ENCODE measurements around the gene RPRD2. TPM values are rescaled to one million over a fixed set of nuclear protein-coding genes. Genes with fewer than 3 reads are reported as not detected.
"Not testable (repeated sequence)": the region's sequence is repeated elsewhere in the genome, so short reads cannot be mapped to it uniquely, and the experiment has no call there.

RPRD2 gene
- total RNA-seq (10 to 100 TPM; 16.2 to 26.7 (median 21.2) TPM), polyA plus RNA-seq (10 to 100 TPM in 1 of 3 donors, 1 to 10 TPM in 2; 4.2 to 12.4 (median 5.5) TPM)

GRCh38 chr1:150363426-150364230 lies at the start of gene RPRD2:
RPRD2 (plus strand) TSS chr1:150364147; CDS start chr1:150364715, 568 bp downstream.
- TF ChIP-seq POLR2A (IDR thresholded peaks at IDR 0.05) (peak; percentile 57 to 70), POLR2AphosphoS5 (IDR thresholded peaks at IDR 0.05) (peak; percentile 86 to 96 (median 88)), EP300 (IDR thresholded peaks at IDR 0.05) (peak in 2 of 4 donors; percentile 32 to 40)
- TF ChIP-seq, protein P1, sequence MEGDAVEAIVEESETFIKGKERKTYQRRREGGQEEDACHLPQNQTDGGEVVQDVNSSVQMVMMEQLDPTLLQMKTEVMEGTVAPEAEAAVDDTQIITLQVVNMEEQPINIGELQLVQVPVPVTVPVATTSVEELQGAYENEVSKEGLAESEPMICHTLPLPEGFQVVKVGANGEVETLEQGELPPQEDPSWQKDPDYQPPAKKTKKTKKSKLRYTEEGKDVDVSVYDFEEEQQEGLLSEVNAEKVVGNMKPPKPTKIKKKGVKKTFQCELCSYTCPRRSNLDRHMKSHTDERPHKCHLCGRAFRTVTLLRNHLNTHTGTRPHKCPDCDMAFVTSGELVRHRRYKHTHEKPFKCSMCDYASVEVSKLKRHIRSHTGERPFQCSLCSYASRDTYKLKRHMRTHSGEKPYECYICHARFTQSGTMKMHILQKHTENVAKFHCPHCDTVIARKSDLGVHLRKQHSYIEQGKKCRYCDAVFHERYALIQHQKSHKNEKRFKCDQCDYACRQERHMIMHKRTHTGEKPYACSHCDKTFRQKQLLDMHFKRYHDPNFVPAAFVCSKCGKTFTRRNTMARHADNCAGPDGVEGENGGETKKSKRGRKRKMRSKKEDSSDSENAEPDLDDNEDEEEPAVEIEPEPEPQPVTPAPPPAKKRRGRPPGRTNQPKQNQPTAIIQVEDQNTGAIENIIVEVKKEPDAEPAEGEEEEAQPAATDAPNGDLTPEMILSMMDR (IDR thresholded peaks at IDR 0.05), result no peak
- DNase-seq, result peak; percentile 100
- Histone ChIP-seq H3K27me3 (no peaks in the 10 kb centered on the region), H3K9me3 (no peaks in the 10 kb centered on the region), H3K4me3 (peak within 1 kb of the TSS; percentile 62 to 80 (median 70)), H3K36me3 (no peaks in the 10 kb centered on the region), H3K4me1 (peaks cover 0 to 30% (median 15%) of the 10 kb centered on the region in 4 donors), H3K27ac (peak within 1 kb of the TSS; percentile 90 to 98 (median 97))
- intact Hi-C loops (cut with DNase I), result loop anchor here (1.0 to 5.0 kb wide), 3 partner anchors 70 to 154 kb away; partner anchors contain the start of genes CIART, FALEC and MRPS21
- WGBS, 2 donors, result 1% methylated on average over 36 of the region's 36 CpGs

GRCh38 chr1:150314691-150315090 lies 49.3 kb upstream of the RPRD2 start:
- DNase-seq; H3K4me1 ChIP-seq; H3K27ac ChIP-seq; H3K4me3 ChIP-seq; intact Hi-C loops (cut with DNase I); H3K27me3 ChIP-seq; H3K36me3 ChIP-seq; H3K9me3 ChIP-seq: not testable (repeated sequence)
- WGBS, 2 donors, result 94 to 98% methylated on average over 4 of the region's 4 CpGs

DNA sequence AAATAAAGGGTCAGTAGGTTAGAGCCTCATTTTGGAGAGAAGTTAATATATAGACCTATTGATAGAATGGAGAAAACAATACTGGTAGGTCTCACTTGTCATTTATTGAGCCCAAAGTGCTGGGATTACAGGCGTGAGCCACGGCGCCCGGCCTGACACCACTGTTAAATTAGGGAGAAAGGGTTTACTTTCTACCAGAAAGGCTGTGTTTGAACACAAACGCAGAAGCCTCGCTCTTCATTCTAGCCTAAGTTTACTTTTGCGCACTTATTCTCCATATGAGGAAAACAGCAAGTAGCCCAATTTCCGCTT lies 43.3 kb upstream of the RPRD2 start:
- Histone ChIP-seq H3K36me3 (peaks cover 5 to 13% (median 9%) of the 10 kb centered on the region in 4 donors), H3K27me3 (no peaks in the 10 kb centered on the region), H3K27ac (peak overlapping the region; percentile 86 to 91 (median 88)), H3K4me3 (peak overlapping the region; percentile 68 to 86 (median 78)), H3K9me3 (no peaks in the 10 kb centered on the region), H3K4me1 (peaks cover 0 to 22% (median 14%) of the 10 kb centered on the region in 4 donors)
- no peak for DNase-seq
- no peak for TF ChIP-seq POLR2A (IDR thresholded peaks at IDR 0.05)
- TF ChIP-seq EP300 (IDR thresholded peaks at IDR 0.05), result no peak
- no peak for TF ChIP-seq POLR2AphosphoS5 (IDR thresholded peaks at IDR 0.05)
- TF ChIP-seq, protein P1 (IDR thresholded peaks at IDR 0.05), result no peak
- 68 to 85% methylated on average over 8 of the region's 8 CpGs for WGBS, 2 donors
- intact Hi-C loops (cut with DNase I), result loop anchor here (5.0 kb wide), 2 partner anchors 38 to 63 kb away; partner anchors contain the start of genes CA14 and CIART

- 0 to 1% methylated on average over 9 of the region's 9 CpGs for WGBS, 2 donors
- intact Hi-C loops (cut with DNase I), result loop anchor here (5.0 kb wide), 2 partner anchors 39 to 64 kb away; partner anchors contain the start of genes CA14 and CIART
- no peaks in the 10 kb centered on the region for H3K9me3 ChIP-seq
- TF ChIP-seq POLR2AphosphoS5 (IDR thresholded peaks at IDR 0.05) (no peak), POLR2A (IDR thresholded peaks at IDR 0.05) (no peak), EP300 (IDR thresholded peaks at IDR 0.05) (no peak)
- TF ChIP-seq, protein P1 (IDR thresholded peaks at IDR 0.05), result no peak
- H3K27ac ChIP-seq, result peak overlapping the region; percentile 86 to 91 (median 88)
- peak overlapping the region; percentile 68 to 86 (median 78) for H3K4me3 ChIP-seq
- DNase-seq, result no peak
- H3K36me3 ChIP-seq, result peaks cover 7 to 25% (median 17%) of the 10 kb centered on the region in 4 donors
- no peaks in the 10 kb centered on the region for H3K27me3 ChIP-seq
- H3K4me1 ChIP-seq, result peaks cover 0 to 22% (median 14%) of the 10 kb centered on the region in 4 donors
Measured at GRCh38 chr1:150321826-150322166, 42.2 kb upstream of the RPRD2 start.

- 74 to 89% methylated on average over 3 of the region's 3 CpGs for WGBS, 2 donors
- H3K9me3 ChIP-seq, result no peaks in the 10 kb centered on the region
Measured at GRCh38 chr1:150322310-150322709, 41.6 kb upstream of the RPRD2 start.

More at GRCh38 chr1:150322310-150322709, 41.6 kb upstream of the RPRD2 start:
- Histone ChIP-seq H3K36me3 (peaks cover 9 to 30% (median 21%) of the 10 kb centered on the region in 4 donors), H3K27me3 (no peaks in the 10 kb centered on the region), H3K27ac (peak overlapping the region in 3 of 4 donors; percentile 86 to 91 (median 87)), H3K4me1 (peaks cover 0 to 22% (median 14%) of the 10 kb centered on the region in 4 donors), H3K4me3 (peak overlapping the region; percentile 68 to 86 (median 78))
- TF ChIP-seq, protein P1 (IDR thresholded peaks at IDR 0.05), result no peak
- TF ChIP-seq POLR2A (IDR thresholded peaks at IDR 0.05), result no peak
- TF ChIP-seq POLR2AphosphoS5 (IDR thresholded peaks at IDR 0.05), result no peak
- TF ChIP-seq EP300 (IDR thresholded peaks at IDR 0.05), result no peak
- DNase-seq, result no peak
- intact Hi-C loops (cut with DNase I), result loop anchor here (5.0 kb wide), 2 partner anchors 40 to 65 kb away; partner anchors contain the start of genes CA14 and CIART

Data from sigmoid colon (tissue), 7 donors.